Measurements from ENCODE around the gene TLCD3B. TPM values are rescaled to one million over a fixed set of nuclear protein-coding genes. Genes with fewer than 3 reads are reported as not detected.

Gene TLCD3B
- total and polyA plus RNA-seq, 2 of the 4 experiments (the other 2 are of a cell fraction), result 0.19 TPM; not detected in 1

DNA sequence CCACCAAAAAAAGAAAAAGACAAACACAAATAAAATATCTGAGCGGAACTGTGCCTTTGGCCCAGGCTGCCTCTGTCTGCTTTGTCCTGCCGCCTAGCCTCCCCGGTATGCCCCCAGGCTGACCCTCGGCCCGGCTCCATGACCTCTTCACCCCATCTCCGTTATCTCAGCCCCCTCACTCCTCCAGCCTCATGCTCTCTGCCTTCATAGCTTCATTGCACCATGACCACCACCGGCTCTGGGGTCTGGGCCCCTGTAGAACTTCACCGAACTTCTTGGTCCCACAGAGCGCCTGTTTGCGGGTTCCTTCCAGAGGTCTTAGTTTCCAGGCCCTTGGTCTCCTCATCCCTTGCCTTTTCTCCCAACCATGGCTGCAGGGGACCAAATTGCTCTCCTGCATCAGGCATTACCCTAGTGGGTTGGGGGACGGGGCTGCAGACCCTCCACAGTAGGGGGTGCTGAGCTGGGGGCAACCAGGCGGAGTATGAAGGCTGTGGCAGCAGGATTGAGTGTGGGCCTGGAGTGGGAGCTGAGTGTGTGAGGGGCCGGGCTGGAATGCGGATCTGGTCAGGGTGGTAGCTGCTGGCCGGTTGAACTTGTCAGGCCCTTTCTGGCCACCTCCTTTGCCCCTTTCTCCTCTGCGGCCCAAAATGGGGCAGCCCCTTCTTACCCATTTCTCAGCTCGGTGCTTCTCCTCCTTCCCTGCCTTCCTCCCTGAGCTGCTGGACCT, 42.6 kb downstream of the TLCD3B start:
- H3K18ac ChIP-seq (ENCODE audit: low read depth, low read length), result no peak overlapping the region
- in situ Hi-C loops (cut with MboI; ENCODE audit: low sequenced_read_pairs), result no loop called here
- POLR2A ChIA-PET (ENCODE audit: unreplicated experiment), result no interaction called here

More for the DNA sequence above, 42.6 kb downstream of the TLCD3B start:
- CTCF ChIA-PET, result no interaction called here
- DNase-seq, result no peak
- intact Hi-C loops (cut with micrococcal nuclease), result no loop called here
- Histone ChIP-seq H2BK5ac (ENCODE audit: low read depth, low read length, poor library complexity, severe bottlenecking) (no peak overlapping the region), H3K23ac (ENCODE audit: low read depth, low read length) (no peak overlapping the region), H2AFZ (replicated peaks; ENCODE audit: low read length, poor library complexity) (no peak overlapping the region), H3K9me3 (ENCODE audit: control insufficient read depth, insufficient read depth, low read length) (no peaks in the 10 kb centered on the region), H3K27me3 (ENCODE audit: control insufficient read depth, insufficient read depth, low read length) (no peaks in the 10 kb centered on the region), H2BK20ac (ENCODE audit: low read depth, low read length) (no peak overlapping the region), H3K36me3 (ENCODE audit: control insufficient read depth, insufficient read depth, low read length) (peaks cover 75% of the 10 kb centered on the region), H2AK5ac (ENCODE audit: low read depth, low read length) (no peak overlapping the region), H3K4me3 (ENCODE audit: insufficient read depth, low read depth, low read length) (no peak overlapping the region), H4K8ac (ENCODE audit: low read depth in 2 of 2, low read length in 2 of 2) (no peak overlapping the region), H3K79me1 (ENCODE audit: low read depth in 1 of 2, low read length in 2 of 2) (peaks cover 0 to 12% of the 10 kb centered on the region in 2 experiments; a peak in 1 of 4 replicates), H3K27ac (ENCODE audit: insufficient read depth, low read length) (no peak overlapping the region), H2AK9ac (replicated peaks; ENCODE audit: low read depth, low read length, poor library complexity) (no peak overlapping the region), H4K5ac (ENCODE audit: low read depth, low read length) (no peak overlapping the region), H2BK120ac (ENCODE audit: low read depth, low read length) (no peak overlapping the region), H3K4me2 (ENCODE audit: low read depth, low read length) (no peak overlapping the region), H3K56ac (ENCODE audit: extremely low read depth, insufficient read depth, low read length) (no peak overlapping the region), H3K4ac (ENCODE audit: low read depth, low read length) (no peak overlapping the region), H3K4me1 (ENCODE audit: control insufficient read depth, insufficient read depth, low read length) (no peaks in the 10 kb centered on the region), H3K14ac (replicated peaks; ENCODE audit: low read depth, low read length) (no peak overlapping the region), H2BK15ac (ENCODE audit: low read depth, low read length) (no peak overlapping the region), H4K91ac (ENCODE audit: insufficient read depth, low read depth, low read length) (no peak overlapping the region), H3K9ac (ENCODE audit: low read depth, low read length) (no peak overlapping the region), H4K20me1 (ENCODE audit: insufficient read depth, low read length) (no peaks in the 10 kb centered on the region; the same call in 1 of the 2 replicates), H3K9me1 (ENCODE audit: insufficient read depth, low read length) (no peaks in the 10 kb centered on the region)
- dilution Hi-C loops (cut with HindIII; ENCODE audit: low sequenced_read_pairs, unreplicated experiment), result no loop called here
- TF ChIP-seq, protein P1, sequence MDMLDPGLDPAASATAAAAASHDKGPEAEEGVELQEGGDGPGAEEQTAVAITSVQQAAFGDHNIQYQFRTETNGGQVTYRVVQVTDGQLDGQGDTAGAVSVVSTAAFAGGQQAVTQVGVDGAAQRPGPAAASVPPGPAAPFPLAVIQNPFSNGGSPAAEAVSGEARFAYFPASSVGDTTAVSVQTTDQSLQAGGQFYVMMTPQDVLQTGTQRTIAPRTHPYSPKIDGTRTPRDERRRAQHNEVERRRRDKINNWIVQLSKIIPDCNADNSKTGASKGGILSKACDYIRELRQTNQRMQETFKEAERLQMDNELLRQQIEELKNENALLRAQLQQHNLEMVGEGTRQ (IDR thresholded peaks at IDR 0.05; ENCODE audit: low read depth, low read length), result no peak
- no peak for TF ChIP-seq BHLHE40 (IDR thresholded peaks at IDR 0.05; ENCODE audit: low read depth, low read length)
- no peak for TF ChIP-seq SMC3 (IDR thresholded peaks at IDR 0.05; ENCODE audit: low read depth, low read length)
- TF ChIP-seq RCOR1 (IDR thresholded peaks at IDR 0.05; ENCODE audit: insufficient replicate concordance, low read length), result no peak
- TF ChIP-seq RAD21 (IDR thresholded peaks at IDR 0.05; ENCODE audit: low read length), result no peak
- TF ChIP-seq, protein P2, sequence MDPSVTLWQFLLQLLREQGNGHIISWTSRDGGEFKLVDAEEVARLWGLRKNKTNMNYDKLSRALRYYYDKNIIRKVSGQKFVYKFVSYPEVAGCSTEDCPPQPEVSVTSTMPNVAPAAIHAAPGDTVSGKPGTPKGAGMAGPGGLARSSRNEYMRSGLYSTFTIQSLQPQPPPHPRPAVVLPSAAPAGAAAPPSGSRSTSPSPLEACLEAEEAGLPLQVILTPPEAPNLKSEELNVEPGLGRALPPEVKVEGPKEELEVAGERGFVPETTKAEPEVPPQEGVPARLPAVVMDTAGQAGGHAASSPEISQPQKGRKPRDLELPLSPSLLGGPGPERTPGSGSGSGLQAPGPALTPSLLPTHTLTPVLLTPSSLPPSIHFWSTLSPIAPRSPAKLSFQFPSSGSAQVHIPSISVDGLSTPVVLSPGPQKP (IDR thresholded peaks at IDR 0.05; ENCODE audit: borderline replicate concordance, low read depth, low read length), result no peak
- no peak for TF ChIP-seq NFE2L2 (IDR thresholded peaks at IDR 0.05; ENCODE audit: low read depth, low read length)
- TF ChIP-seq CHD1 (IDR thresholded peaks at IDR 0.05; ENCODE audit: low read depth, low read length), result no peak
- TF ChIP-seq MXI1 (IDR thresholded peaks at IDR 0.05; ENCODE audit: borderline replicate concordance, low read depth, low read length), result no peak
- TF ChIP-seq MAFK (IDR thresholded peaks at IDR 0.05; ENCODE audit: low read depth, low read length), result no peak
- TF ChIP-seq MAZ (IDR thresholded peaks at IDR 0.05; ENCODE audit: borderline replicate concordance, low read depth, low read length), result no peak
- TF ChIP-seq, protein P3, sequence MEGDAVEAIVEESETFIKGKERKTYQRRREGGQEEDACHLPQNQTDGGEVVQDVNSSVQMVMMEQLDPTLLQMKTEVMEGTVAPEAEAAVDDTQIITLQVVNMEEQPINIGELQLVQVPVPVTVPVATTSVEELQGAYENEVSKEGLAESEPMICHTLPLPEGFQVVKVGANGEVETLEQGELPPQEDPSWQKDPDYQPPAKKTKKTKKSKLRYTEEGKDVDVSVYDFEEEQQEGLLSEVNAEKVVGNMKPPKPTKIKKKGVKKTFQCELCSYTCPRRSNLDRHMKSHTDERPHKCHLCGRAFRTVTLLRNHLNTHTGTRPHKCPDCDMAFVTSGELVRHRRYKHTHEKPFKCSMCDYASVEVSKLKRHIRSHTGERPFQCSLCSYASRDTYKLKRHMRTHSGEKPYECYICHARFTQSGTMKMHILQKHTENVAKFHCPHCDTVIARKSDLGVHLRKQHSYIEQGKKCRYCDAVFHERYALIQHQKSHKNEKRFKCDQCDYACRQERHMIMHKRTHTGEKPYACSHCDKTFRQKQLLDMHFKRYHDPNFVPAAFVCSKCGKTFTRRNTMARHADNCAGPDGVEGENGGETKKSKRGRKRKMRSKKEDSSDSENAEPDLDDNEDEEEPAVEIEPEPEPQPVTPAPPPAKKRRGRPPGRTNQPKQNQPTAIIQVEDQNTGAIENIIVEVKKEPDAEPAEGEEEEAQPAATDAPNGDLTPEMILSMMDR (conservative IDR thresholded peaks at IDR 0.05; ENCODE audit: low read depth, low read length), result no peak
- BruUV-seq (replicated peaks), result no TSS peak
- WGBS, 2 experiments (ENCODE audit: extremely low coverage in 2 of 2, insufficient read length in 1 of 2), result 95% methylated on average over 4 of the region's 17 CpGs; no CpG with 5 or more reads in 1 of the 2 experiments
- no peak for ATAC-seq (ENCODE audit: low read depth)
